NCI-H2107 treated with DMSO at 0.1 percent for 48 hours (cell line): ENCODE measurements around the gene ZNF595.
A peak's percentile ranks its signal among the peaks of the same experiment; 100 is the strongest.
"Not testable (repeated sequence)": the region's sequence is repeated elsewhere in the genome, so short reads cannot be mapped to it uniquely, and the experiment has no call there.

Experiments
- DNase-seq: peaks from one replicate; lab custom pipeline; 2025; ENCODE audit not compliant: unreplicated experiment; lab: John Stamatoyannopoulos, UW

Gene ZNF595

GRCh38 chr4:85951-86350 is 32.8 kb downstream of the ZNF595 start:
- DNase-seq, result no peak

DNA sequence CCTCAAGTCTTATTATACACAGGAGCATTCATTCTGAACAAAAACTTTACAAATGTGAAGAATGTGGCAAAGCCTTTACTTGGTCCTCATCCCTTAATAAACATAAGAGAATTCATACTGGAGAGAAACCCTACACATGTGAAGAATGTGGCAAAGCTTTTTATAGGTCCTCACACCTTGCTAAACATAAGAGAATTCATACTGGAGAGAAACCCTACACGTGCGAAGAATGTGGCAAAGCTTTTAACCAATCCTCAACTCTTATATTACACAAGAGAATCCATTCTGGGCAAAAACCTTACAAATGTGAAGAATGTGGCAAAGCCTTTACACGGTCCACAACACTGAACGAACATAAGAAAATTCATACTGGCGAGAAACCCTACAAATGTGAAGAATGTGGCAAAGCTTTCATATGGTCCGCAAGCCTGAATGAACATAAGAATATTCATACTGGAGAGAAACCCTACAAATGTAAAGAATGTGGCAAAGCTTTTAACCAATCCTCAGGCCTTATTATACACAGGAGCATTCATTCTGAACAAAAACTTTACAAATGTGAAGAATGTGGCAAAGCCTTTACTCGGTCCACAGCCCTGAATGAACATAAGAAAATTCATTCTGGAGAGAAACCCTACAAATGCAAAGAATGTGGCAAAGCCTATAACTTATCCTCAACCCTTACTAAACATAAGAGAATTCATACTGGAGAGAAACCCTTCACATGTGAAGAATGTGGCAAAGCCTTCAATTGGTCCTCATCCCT is 33.6 kb downstream of the ZNF595 start:
- DNase-seq, result not testable (repeated sequence)

DNA sequence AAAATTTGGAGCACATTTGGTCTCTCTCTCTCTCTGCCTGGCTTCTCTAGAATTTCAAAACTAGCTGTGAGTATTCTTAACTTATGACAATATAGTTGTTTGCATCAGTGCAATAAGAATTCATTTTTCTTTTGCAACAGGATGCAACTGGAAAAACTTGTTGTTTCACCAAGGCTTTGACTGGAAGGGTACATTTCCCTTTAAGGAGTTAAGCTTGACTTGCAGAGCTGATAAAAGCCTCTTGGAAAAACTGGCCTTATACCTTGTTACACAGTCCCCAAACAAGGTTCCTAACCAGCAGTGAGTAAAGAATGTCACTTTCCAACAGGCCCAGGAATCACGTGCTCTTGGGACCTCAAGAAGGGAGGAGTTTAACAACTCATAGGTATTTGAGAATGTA is 45.3 kb downstream of the ZNF595 start:
- no peak for DNase-seq

DNA sequence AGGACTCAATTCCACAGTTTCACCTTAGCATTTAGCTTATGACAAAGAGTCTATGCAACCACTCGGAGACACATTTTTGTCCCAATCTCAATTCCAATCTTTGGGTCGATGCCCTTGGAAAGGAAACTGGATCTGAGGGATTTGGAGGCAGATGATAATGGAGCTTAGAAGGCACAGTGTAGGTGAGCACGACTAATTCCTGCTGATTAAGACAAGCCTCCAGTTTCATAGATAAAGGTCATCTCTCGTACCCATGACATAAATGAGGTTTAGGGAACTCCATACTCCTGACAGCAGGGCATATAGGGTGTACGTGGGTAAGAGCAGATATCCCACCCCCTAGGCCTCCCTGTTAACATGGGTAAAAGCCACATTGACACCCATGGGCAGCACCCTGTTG is 46.7 kb downstream of the ZNF595 start:
- DNase-seq, result no peak

DNA sequence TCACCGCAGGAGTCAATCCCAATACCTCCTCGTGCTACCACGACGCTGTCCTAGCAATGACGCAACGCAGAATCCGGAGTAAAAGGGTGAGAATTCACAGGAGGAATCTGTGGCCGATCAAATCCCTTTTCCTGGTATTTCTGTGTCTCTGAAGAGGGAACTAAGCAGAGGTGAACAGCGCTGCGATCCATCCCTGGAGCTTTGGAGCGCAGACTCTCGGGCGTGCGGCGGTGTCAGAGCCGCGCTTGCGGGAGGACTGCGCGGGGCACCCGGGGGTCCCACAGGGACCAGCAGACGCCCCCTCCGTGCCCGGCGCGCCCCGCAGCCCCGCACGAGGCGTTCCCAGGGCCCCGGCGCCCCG is 53.9 kb downstream of the ZNF595 start:
- DNase-seq, result no peak

- no peak for DNase-seq
Observed at GRCh38 chr4:107444-108429, 54.6 kb downstream of the ZNF595 start.

DNA sequence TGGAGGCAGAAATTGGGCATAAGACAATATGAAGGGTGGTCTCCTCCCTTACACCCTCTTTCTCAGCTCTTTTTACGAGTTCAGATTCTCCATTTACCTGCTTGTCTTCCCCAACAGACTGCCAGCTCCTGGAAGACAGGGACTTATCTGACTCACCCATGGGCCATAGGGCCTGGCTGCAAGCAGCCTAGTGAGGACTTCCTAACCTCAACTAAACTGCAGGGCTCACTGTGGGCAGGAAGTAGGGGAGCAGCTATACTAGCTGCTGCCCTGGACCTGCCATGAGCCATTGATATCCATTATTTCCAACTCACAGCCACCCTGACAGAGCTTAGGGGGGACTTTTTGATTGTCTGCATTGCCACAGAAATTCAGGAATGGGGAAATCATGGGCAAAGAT is 59.6 kb downstream of the ZNF595 start:
- DNase-seq, result no peak

DNA sequence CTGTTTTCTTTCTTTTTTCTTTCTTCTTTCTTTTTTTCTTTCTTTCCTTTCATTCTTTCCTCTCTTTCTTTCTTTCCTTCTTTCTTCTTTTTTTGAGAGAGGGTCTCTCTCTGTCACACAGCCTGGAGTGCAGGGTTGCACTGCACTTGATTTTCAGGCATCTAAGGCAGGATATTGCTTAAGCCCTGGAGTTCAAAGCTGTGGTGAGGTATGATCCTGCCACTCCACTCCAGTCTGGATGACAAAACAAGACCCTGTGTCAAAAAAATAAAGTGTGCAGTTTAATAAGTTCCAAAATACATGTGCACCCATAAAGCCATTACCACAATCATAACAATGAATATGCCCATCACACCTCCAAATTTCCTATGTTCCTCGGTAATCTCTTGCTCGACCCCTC is 60.6 kb downstream of the ZNF595 start:
- no peak for DNase-seq

DNA sequence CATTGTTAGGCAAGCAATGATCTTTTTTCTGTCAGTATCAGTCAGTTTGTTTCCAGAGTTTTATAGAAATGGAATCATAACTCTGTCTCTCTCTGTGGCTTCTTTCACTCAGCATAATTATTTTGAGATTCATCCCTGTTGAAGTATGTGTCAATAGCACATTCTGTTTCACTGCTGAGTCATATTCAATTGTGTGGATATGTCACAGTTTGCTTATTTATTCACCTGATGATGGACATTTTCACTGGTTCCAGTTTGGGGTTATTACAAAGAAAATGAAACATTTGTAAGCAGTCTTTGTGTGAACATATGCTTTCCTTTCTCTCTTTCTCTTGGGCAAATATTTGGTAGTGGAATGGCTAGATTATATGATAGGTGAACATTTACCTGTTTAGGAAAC is 61.0 kb downstream of the ZNF595 start:
- DNase-seq, result no peak

DNA sequence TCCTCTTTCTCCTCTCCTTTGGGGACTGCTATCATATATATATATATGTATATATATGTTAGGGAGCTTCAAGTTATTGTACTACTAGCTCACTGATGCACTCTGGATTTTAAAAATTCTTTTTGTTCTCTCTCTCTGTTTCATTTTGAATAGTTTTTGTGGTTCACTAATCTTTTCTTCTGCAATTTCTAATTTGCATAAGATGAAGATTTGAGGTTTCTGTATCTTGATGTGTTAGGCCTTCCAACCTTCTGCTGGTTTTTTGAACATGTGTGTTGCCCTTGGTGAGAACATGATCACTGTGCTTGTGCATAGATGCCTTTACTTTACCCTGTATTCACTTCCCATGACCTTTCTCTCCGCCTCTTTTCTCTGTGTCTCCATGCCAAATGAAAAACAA is 63.4 kb downstream of the ZNF595 start:
- DNase-seq, result no peak

DNA sequence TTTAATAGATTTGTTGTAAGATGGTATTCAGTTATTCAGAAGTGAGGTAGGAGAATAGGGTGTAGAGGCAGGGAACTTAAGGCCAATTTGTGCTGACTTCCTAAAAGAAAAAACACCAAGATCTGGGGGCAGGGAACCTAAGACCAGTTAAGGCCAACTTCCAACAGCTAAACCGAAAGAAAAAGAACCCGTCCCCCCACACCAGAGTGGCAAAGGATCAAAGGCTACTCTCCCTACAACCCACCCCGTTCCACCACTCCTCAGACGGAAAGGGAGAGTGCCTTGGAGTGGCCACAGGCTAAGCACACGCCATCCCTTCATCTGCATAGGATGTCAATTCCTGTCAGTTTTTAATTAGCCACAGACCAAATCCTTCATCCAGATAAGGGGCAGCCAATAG is 67.5 kb downstream of the ZNF595 start:
- DNase-seq, result no peak

- no peak for DNase-seq
Observed at GRCh38 chr4:121408-122084, 68.4 kb downstream of the ZNF595 start.

DNA sequence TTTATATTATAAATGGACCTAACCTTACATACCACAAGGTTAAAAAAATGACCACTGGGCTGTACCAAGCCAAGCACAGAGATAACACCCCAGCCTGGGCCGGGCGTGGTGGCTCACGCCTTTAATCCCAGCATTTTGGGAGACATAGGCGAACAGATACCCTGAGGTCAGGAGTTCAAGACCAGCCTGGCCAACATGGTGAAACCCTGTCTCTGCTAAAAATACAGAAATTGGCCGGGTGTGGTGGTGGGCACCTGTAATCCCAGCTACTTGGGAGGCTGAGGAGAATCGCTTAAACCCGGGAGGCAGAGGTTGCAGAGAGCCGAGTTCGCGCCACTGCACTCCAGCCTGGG is 70.8 kb downstream of the ZNF595 start:
- DNase-seq, result not testable (repeated sequence)

- DNase-seq, result peak; percentile 52
Observed at GRCh38 chr4:124275-125081, 71.4 kb downstream of the ZNF595 start, which contains the start of gene ZNF718. ZNF718 (plus strand) TSS chr4:124501; CDS start chr4:124671, 170 bp downstream.

GRCh38 chr4:125091-125771 is 72.1 kb downstream of the ZNF595 start:
- DNase-seq, result no peak

DNA sequence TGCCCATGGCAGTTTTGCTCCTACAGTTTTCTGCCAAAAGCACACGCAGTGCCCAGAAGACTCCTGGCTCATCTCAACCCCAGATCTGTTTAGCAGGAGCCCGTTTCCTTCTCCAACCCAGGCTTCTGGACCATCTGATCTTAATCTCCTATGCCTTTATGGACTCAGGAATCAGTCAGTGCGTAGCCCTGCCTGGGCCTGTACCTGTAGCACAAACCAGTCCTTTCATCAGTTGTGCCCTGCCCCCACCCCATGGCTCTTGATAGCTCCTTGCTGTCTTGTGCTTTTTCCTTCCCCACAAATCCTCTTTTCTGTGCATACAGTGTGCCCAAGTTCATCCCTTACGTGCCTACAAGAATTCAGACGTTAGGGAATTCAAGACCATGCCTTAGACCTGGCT is 72.7 kb downstream of the ZNF595 start:
- DNase-seq, result no peak

- no peak for DNase-seq
Observed at GRCh38 chr4:132483-132882, 79.4 kb downstream of the ZNF595 start.
